ENCODE measurements around the gene COL6A3. TPM values are rescaled to one million over a fixed set of nuclear protein-coding genes. Genes with fewer than 3 reads are reported as not detected.

COL6A3 gene
- polyA plus RNA-seq, 1 donor (not counting 4 experiments of a cell fraction or from before 2014, with no cell fraction given) = not detected

GRCh38 chr2:237423891-237424290 lies 9.9 kb upstream of the COL6A3 start:
- no peak for FAIRE-seq

GRCh38 chr2:237422309-237422708 lies 8.3 kb upstream of the COL6A3 start:
- peaks cover 6% of the 10 kb centered on the region for H3K4me1 ChIP-seq (ENCODE audit: control insufficient read depth, extremely low read depth, insufficient read depth, low read length)
- H3K79me2 ChIP-seq (ENCODE audit: control insufficient read depth, insufficient read depth, low read length) = no peaks in the 10 kb centered on the region
- H3K9me3 ChIP-seq (ENCODE audit: control insufficient read depth, low read depth, low read length) = no peaks in the 10 kb centered on the region
- no peaks in the 10 kb centered on the region for H3K9me1 ChIP-seq (ENCODE audit: control insufficient read depth, extremely low read depth, insufficient read depth, low read length)
- dilution Hi-C loops (cut with MboI; ENCODE audit: extremely low pct_ligation_motif_present, low sequenced_read_pairs) = no loop called here
- no peak overlapping the region for H2AFZ ChIP-seq (ENCODE audit: control insufficient read depth, low read length)
- H3K9ac ChIP-seq (ENCODE audit: control insufficient read depth, extremely low read depth, insufficient read depth, low read length) = no peak overlapping the region
- H3K4me2 ChIP-seq (ENCODE audit: control insufficient read depth, extremely low read depth, insufficient read depth, low read depth, low read length) = no peak overlapping the region
- no peaks in the 10 kb centered on the region for H3K27me3 ChIP-seq (ENCODE audit: control insufficient read depth, extremely low read depth, insufficient read depth, low read length)
- H3K4me3 ChIP-seq (ENCODE audit: control insufficient read depth in 2 of 3, extremely low read depth in 1 of 3, insufficient read depth in 2 of 3, low read depth in 1 of 3, low read length in 3 of 3) = no peak overlapping the region
- H4K20me1 ChIP-seq (ENCODE audit: control insufficient read depth, extremely low read depth, insufficient read depth, low read length) = no peaks in the 10 kb centered on the region
- no peak overlapping the region for H3K27ac ChIP-seq (ENCODE audit: control insufficient read depth, insufficient read depth, low read length)
- TF ChIP-seq EZH2 (IDR thresholded peaks at IDR 0.05; ENCODE audit: low read length) = no peak
- no peak for TF ChIP-seq CTCF (optimal IDR thresholded peaks at IDR 0.05 in 1 of 3, IDR thresholded peaks at IDR 0.05 in 1 of 3, conservative IDR thresholded peaks at IDR 0.05 in 1 of 3; ENCODE audit: extremely low read depth in 1 of 3, insufficient read depth in 2 of 3, low read length in 3 of 3)
- H3K36me3 ChIP-seq (ENCODE audit: control insufficient read depth in 2 of 2, extremely low read depth in 1 of 2, insufficient read depth in 2 of 2, low read length in 2 of 2) = no peaks in the 10 kb centered on the region
- DNase-seq (ENCODE audit: low read depth, low spot score) (no peak), FAIRE-seq (no peak)

More at GRCh38 chr2:237423891-237424290, 9.9 kb upstream of the COL6A3 start:
- Histone ChIP-seq H3K79me2 (ENCODE audit: control insufficient read depth, insufficient read depth, low read length) (no peaks in the 10 kb centered on the region), H3K9me1 (ENCODE audit: control insufficient read depth, extremely low read depth, insufficient read depth, low read length) (no peaks in the 10 kb centered on the region), H3K4me3 (ENCODE audit: control insufficient read depth in 2 of 3, extremely low read depth in 1 of 3, insufficient read depth in 2 of 3, low read depth in 1 of 3, low read length in 3 of 3) (no peak overlapping the region), H4K20me1 (ENCODE audit: control insufficient read depth, extremely low read depth, insufficient read depth, low read length) (no peaks in the 10 kb centered on the region), H3K4me2 (ENCODE audit: control insufficient read depth, extremely low read depth, insufficient read depth, low read depth, low read length) (no peak overlapping the region), H2AFZ (ENCODE audit: control insufficient read depth, low read length) (no peak overlapping the region), H3K36me3 (ENCODE audit: control insufficient read depth in 2 of 2, extremely low read depth in 1 of 2, insufficient read depth in 2 of 2, low read length in 2 of 2) (no peaks in the 10 kb centered on the region), H3K27ac (ENCODE audit: control insufficient read depth, insufficient read depth, low read length) (no peak overlapping the region), H3K4me1 (ENCODE audit: control insufficient read depth, extremely low read depth, insufficient read depth, low read length) (peaks cover 6% of the 10 kb centered on the region), H3K9ac (ENCODE audit: control insufficient read depth, extremely low read depth, insufficient read depth, low read length) (no peak overlapping the region), H3K9me3 (ENCODE audit: control insufficient read depth, low read depth, low read length) (no peaks in the 10 kb centered on the region), H3K27me3 (ENCODE audit: control insufficient read depth, extremely low read depth, insufficient read depth, low read length) (no peaks in the 10 kb centered on the region)
- TF ChIP-seq EZH2 (IDR thresholded peaks at IDR 0.05; ENCODE audit: low read length) = no peak
- TF ChIP-seq CTCF (optimal IDR thresholded peaks at IDR 0.05 in 1 of 3, IDR thresholded peaks at IDR 0.05 in 1 of 3, conservative IDR thresholded peaks at IDR 0.05 in 1 of 3; ENCODE audit: extremely low read depth in 1 of 3, insufficient read depth in 2 of 3, low read length in 3 of 3) = no peak
- dilution Hi-C loops (cut with MboI; ENCODE audit: extremely low pct_ligation_motif_present, low sequenced_read_pairs) = no loop called here
- no peak for DNase-seq (ENCODE audit: low read depth, low spot score)
